COLO829 (cell line): ENCODE data around the gene KDM5A.
"Not testable (repeated sequence)": the region's sequence is repeated elsewhere in the genome, so short reads cannot be mapped to it uniquely, and the experiment has no call there.

Experiments
- DNase-seq: peaks from one replicate; pipeline ENCODE4 v3.0.0; 2012; ENCODE audit warnings: low spot score

Gene KDM5A

DNA sequence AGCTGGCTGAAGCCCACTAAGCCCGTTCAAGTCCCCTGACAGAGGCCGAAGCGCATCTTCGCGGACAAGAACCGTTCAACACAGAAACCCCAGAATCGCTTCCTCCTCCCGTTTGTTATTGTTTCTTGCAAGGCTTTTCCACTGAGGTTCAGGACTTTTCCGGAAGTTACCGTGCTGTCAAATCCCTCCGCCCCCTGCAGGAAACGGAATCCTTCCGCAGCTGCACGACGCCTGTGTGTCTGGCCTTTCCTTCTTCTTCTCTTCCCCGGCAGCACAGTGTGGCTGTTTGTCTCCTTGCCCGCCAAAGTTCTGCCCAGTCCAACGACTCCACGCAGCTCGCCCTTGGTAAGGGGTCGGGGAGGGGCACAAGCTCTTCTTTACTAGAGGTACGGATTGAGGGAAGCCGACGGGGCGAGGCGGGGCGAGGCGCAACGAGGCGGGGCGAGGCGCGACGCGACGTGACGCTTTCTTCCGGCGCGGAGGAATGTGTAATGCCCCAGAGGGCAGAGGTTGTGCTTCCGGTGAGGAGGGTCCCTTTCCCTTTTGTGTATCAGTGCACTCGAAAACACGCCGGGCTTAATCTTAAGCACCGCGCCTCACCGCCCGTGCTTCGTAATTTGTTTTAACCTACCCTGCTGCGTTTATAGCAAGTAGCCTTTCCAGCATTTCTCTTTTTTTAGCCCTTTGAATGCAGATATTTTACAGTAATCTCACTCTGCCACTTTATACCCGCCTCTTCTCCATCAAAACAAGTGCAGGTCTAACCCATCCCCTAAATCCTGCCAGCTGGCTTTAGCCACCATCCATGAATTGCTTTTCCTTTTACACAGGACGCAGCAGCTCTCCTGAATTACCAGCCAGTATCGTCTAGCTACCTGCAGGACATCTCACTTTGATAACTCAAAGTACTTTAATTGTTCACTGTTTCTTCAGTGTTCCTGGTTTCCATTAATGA is at the start of gene KDM5A:
KDM5A (minus strand) TSS at position 179 of the 955 bp plus-strand sequence. CDS start 229 bp downstream, outside the sequence.
- DNase-seq = peak; percentile 95

DNA sequence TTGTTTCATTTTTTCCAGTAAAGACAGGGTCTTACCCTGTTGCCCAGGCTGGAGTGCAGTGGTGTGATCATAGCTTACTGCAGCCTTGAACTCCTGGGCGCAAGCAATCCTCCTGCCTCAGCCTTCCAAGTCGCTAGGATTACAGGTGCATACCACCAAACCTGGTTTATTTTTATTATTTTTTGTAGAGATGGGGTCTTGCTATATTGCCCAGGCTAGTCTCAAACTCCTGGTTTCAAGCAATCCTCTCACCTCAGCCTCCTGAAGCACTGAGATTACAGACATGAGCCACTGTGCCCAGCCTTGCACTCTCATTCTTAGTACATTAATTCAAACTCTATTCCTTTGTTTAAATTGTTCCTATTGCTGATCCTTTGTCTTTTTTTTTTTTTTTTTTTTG is 46.6 kb upstream of the KDM5A start:
- not testable (repeated sequence) for DNase-seq

DNA sequence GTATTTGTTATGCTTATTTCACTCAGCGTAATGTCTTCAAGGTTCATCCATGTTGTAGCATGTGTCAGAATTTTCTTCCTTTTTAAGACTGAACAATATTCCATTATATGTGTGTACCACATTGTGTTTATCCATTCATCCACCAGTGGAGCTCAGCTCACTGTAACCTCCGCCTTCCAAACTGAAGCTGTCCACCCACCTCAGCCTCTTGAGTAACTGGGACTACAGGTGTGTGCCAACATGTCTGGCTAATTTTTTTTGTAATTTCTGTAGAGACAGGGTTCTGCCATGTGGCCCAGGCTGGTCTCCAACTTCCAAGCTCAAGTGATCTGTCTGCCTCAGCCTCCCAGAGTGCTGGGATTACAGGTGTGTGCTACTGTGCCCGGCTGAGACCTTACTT is 33.4 kb upstream of the KDM5A start:
- DNase-seq = no peak

DNA sequence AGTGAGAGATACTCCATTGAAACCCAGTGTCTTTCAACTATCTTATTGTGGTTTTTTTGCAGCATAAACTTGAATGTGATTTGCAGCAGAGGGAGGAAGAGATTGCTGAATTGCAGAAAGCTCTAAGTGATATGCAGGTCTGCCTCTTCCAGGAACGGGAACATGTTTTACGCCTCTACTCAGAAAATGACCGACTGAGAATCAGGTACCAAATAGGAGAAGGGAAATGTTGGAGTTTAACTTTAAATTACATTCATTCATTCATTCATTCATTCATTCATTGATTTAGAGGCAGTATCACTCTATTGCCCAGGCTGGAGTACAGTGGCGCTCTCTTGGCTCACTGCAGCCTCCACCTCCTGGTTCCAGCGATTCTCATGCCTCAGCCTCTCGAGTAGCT is 29.3 kb upstream of the KDM5A start:
- no peak for DNase-seq

DNA sequence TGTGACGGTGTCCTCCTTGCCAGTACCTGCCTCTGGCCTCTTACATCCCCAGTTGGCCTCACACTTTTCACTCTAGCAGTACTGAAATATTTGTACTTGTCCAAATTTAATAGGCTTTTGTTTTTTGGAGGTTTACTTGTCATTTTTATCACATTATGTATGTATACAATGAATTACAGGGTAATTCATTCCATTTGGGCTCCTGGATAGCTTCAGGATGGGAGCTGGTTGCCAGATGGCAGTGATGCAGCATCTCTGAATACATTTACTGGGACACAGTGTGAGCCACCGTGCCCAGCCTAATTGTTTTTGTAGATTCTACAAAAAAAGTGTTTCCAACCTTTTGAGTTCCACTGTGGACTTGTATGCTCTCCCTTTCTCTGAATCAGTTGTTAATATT is 25.7 kb upstream of the KDM5A start:
- no peak for DNase-seq

DNA sequence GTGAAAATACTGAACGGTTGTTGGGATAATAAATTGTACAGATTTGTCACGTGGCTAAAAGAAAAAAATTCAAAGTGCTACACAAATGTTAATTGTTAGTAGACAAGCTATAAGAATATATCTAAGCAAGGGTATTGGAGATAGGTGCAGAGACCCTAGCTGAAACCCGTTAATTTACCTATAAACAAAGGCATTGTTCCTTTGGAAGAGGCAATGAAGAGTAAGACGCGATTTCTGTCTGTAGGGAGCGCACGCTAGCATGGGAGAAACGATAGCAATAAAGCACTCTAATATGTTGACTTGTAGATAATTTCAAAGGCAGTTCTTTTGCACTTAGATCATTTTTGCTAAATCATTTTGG is 12.9 kb upstream of the KDM5A start:
- no peak for DNase-seq

DNA sequence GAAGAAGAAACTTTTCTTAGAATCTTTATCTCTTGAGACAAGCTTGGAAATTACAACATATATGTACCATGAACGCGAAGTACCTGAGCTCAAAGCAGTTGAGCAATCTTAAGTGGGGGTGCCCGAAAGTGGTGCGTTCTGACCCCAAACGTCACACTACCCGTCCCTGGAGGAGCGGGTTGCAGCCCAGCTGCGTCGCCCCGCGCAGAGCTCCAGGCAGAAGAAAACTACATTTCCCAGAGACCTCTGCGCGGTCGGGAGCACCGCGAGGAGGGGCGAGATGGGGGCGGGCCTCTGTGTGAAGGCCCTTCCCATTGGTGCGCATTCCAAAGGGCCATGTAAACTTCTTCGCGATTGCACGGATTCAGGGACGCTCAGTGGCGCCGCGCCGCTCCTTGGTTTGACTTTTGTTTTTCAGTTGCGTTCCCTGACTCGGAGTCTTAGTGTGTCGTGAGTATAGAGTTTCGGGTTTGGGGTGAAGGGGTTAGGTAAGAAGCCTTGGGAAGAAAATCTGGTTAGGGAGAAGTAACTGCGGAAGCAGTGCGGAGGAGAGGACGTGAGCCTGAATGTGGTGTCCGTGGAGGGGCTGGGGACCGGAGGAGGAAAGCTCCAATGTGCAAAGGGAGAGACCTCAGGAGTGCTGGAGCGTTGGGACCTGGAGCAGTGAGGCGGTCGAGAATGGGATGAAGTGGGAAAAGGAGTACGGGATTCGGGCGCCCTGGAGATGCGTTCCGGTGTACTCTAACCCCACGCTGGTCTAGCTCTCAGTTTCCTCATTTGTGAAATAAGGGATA is 12.3 kb upstream of the KDM5A start, which contains the start of gene CCDC77:
CCDC77 (plus strand) TSS at position 410 of the 794 bp plus-strand sequence. CDS start 7,740 bp downstream, outside the sequence.
- peak; percentile 79 for DNase-seq

DNA sequence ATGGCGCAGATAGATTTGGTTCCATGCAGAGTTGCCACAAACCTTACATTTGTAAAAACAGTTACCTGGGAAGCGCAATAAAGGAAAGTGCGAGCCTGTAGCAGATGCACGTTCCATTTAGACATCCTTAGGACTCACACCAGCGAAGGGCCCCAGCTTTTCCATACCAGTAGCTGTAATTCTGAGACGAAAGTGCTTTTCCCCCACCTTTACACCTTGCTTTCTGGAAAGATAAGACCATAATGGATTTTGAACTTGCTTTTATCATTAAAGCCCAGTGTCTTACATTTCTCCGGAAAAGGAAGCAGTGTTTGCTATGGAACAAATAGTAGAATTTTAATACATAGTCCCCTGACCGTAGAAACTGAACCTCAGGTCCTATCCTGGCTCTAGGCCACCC is 11.7 kb upstream of the KDM5A start:
- DNase-seq = no peak

DNA sequence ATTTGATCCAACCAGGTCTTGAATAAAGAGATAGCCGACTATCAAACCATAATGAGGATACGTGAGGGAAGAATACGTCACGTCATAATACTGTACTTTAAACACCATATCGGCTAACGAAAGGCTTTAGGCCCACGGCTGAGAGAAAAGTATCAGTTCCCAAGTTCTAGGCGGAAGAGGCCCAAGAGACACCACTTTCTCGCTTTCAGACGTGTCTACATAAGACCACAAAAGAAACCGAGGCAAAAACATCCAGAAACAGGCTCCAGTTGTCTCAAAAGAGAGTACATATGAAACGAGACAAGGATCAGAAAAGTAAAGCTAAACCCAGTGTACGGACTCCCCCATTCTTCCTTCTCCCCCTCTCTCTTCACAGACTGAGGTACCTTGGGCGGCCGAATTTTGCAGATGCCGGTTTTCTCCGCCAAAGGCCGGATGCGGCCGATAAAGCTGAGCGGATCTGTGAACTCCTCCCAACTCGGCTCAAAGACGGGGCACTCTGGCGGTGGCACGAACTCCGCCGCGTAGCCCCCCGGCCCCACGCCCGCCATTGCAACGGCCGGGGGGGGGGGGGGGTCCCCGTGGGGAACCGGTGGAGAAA is 479 bp downstream of the KDM5A start:
- DNase-seq = no peak

DNA sequence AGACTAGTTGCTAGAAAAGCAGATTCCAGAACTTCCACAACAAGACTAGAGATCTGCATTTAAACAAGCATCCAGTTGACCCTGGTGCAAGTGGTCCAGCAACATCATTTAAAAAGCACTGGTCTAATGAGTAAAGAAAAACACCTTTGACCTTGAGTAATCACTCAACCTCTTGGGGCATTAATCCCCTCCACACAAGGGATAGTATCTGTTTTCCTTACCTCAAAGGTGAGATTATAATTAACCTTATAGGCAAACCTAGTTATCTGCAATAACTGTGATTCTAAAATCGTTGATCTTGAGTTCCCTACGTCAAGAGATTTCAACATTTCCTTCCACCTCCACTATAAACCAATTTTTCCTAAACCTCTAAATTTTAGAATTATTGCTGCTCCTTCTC is 1.1 kb downstream of the KDM5A start:
- DNase-seq = no peak

DNA sequence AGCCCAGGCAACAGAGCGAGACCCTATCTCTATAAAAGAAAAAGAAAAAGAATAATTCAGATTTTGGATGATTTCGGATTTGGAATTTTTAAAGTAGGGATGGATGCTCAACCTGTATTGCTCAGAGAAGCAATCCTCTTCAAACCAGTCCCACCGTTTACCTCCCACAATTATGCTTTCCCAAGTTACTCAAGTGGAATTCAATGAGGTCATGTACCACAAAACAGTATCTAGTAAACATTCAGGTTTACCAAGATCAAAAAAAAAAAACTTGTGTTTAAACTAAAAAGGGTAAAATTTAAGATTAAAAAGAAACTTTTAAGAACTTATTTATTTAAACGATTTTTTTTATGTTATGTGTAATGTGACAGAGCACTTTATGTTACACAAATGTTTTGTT is 2.5 kb downstream of the KDM5A start:
- DNase-seq = no peak

DNA sequence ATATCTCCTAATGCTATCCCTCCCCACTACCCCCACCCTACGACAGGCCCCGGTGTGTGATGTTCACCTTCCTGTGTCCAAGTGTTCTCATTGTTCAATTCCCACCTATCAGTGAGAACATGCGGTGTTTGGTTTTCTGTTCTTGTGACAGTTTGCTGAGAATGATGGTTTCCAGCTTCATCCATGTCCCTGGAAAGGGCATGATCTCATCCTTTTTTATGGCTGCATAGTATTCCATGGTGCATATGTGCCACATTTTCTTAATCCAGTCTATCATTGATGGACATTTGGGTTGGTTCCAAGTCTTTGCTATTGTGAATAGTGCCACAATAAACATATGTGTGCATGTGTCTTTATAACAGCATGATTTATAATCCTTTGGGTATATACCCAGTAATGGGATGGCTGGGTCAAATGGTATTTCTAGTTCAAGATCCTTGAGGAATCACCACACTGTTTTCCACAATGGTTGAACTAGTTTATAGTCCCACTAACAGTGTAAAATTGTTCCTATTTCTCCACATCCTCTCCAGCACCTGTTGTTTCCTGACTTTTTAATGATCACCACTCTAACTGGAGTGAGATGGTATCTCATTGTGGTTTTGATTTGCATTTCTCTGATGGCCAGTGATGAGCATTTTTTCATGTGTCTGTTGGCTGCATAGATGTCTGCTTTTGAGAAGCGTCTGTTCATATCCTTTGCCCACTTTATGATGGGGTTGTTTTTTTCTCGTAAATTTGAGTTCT is 18.2 kb downstream of the KDM5A start:
- not testable (repeated sequence) for DNase-seq

DNA sequence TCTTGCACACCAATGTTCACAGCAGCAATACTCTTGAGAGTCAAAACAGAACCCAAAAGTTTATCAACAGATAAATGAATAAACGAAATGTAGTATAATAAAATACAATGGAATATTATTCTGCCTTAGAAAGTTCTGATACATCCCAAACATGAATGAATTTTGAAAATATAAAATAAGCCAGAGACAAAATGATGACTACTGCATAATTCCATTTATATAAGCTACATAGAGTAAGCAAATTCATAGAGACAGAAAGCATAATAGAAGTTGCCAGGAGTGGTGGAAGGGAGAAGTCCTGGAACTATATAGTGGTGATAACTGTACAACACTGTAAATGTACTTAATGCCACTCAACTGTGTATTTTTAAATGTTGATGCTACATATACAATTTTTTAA is 21.1 kb downstream of the KDM5A start:
- DNase-seq = no peak

DNA sequence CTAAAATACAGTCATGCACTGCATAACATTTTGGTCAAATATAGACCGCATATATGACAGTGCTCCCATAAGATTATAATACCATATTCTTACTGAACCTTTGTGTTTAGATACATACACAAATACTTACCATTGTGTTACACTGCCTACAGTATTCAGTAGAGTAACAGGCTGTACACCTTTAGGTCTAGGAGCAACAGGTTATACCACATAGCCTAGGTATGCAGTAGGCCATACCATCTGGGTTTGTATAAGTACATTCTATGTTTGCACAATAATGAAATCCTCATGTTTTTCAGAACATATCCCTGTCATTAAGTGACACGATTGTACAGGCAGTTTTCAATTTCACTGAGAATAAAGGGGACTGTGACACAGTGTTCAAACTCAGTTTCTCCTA is 22.3 kb downstream of the KDM5A start:
- no peak for DNase-seq

DNA sequence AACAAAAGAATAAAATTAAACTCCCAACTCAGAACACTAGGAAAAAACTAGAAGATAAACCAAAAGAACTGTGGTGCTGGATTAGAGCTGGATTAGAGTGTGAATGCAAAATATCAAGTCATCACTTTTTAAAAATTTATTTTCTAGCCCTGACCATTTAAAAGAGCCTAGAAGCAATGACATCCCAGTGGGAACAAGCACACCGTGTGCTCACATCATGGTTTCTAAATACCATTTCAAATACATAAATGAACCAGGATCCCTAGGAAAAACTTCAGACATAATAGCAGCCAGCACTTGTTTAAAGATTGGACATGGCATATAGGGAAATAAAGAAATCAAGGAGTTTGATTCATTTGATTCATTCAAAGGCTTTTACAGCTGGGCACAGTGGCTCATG is 30.0 kb downstream of the KDM5A start:
- no peak for DNase-seq

DNA sequence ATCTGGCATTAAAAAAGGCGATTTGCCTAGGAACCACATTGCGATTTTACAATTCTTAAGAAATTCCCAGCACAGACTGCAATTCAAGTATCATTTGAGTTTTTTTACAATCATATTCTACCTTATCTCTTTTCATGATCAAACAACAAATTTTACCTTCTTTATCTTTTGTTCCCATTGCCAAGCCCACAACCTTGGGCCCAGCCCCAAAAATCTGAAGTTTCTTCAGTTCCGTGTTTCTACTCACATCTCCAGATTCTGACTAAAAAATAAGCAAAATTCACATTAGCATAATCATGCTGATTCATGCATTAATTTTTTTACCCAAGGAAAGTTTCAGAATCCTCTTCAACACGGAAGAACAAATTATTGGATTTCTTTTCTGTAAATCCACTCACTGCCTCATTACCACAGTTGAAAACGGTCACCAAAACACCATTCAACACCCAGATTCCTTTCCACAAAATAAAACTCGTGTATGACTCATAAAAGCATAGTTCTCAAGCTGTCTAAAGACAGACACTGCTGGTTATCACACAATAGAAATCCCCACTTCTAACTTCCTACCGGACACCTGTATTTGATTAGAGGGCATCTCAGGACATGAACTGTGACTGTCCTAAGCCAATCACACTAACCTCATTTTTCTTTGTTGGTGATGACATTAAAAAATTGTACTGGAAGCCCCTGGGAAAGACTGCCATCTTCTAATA is 32.7 kb downstream of the KDM5A start:
- no peak for DNase-seq

DNA sequence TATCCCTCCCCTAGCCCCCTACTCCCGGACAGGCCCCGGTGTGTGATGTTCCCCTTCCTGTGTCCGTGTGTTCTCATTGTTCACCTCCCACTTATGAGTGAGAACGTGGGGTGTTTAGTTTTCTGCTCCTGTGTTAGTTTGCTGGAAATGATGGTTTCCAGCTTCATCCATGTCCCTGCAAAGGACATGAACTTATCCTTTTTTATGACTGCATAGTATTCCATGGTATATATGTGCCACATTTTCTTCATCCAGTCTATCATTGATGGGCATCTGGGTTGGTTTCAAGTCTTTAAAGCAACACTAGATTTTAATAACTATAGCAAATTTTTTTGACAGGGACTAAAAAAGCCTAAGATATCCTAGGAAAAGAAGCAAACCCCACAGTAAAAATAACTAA is 37.9 kb downstream of the KDM5A start:
- not testable (repeated sequence) for DNase-seq

DNA sequence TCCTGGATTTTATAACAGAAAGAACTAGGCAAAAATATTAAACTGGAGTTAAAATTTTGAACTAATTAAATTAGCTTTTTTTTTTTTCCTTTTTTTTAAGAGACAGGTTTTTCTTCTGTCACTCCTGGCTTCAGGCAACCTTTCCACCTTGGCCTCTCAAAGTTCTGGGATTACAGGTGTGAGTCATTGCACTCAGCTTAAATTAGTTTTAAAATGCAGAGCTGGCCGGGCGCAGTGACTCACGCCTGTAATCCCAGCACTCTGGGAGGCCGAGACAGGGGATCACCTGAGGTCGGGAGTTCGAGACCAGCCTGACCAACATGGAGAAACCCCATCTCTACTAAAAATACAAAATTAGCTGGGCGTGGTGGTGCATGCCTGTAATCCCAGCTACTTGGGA is 39.5 kb downstream of the KDM5A start:
- not testable (repeated sequence) for DNase-seq

DNA sequence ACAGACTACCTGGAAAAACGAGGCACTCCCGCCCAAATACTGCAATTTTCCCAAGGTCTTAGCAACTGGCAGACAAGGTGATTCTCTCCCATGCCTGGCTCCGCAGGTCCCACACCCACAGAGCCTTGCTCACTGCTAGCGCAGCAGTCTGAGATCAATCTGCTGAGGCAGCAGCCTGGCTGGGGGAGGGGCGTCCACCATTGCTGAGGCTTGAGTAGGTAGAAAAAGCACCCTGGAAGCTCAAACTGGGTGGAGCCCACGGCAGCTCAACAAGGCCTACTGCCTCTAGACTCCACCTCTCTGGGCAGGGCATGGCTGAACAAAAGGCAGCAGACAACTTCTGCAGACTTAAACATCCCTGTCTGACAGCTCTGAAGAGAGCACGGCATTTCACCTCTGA is 46.1 kb downstream of the KDM5A start:
- DNase-seq = not testable (repeated sequence)

DNA sequence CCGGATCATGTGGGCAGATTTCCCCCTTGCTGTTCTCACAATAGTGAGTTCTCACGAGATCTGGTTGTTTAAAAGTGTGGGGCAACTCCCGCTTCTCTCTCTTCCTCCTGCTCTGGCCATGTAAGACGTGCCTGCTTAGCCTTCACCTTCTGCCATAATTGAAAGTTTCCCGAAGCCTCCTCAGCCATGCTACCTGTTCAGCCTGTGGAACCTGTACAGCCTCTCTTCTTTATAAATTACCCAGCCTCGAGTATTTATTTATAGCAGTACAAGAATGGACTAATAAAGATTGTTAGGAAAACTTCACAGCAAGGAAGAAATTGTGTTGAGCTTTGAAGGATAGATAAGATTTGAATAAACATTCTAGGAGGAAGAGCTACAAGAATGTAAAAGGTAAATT is 52.1 kb downstream of the KDM5A start:
- no peak for DNase-seq

DNA sequence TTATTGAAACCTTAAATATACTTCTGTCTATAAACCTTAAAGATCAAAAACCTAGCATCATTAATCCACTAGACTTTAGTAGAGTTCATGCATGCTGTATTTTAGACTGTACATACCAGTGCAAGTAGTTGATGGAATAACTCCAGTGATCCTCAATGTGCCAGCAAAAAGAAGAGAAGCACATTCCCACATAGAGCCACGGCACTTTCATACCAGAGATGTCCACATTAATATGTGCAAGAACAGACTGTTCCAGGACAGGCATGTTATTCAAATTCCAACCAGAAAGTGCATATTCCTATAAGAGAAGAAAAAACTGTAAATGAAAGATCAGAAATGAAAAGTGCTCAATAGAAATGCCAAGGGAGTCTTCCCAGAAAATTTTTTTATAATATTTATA is 55.0 kb downstream of the KDM5A start:
- DNase-seq = no peak
